HG03521 (cell line): Measurements from ENCODE around the gene LYRM2.
"Not testable (repeated sequence)": the region's sequence is repeated elsewhere in the genome, so short reads cannot be mapped to it uniquely, and the experiment has no call there.

Experiments used
- ATAC-seq: cut with Tn5 transposase; IDR thresholded peaks from one replicate; pipeline ENCODE4 v1.9.1; 2021; ENCODE audit warnings: mild to moderate bottlenecking, moderate library complexity; ENCODE audit not compliant: unreplicated experiment

LYRM2 gene

GRCh38 chr6:89650579-89650978, 12.0 kb upstream of the LYRM2 start:
- no peak for ATAC-seq

GRCh38 chr6:89649682-89650081, 11.1 kb upstream of the LYRM2 start:
- no peak for ATAC-seq

DNA sequence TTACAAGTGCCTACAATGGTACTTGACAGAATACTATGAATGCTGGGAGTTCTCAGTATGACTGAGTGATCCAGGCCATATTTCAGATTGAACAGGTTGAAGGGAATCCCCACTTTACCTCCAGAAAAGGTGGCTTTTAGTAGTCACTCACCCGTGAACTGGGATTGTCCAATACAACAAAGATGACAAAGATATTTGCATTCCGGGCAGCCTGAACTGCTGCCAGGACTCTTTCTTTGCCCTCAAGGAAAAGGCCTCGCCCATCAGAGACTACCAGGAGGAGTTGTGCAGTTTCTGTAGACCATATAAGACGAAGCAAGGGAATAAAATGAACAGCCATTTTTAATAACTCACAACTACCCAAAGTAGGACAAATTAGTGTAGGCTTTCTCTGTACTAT, 6.3 kb upstream of the LYRM2 start:
- no peak for ATAC-seq

- ATAC-seq: no peak
Observed at GRCh38 chr6:89643406-89643805, 4.9 kb upstream of the LYRM2 start.

- no peak for ATAC-seq
Observed at GRCh38 chr6:89642956-89643355, 4.4 kb upstream of the LYRM2 start.

GRCh38 chr6:89641581-89641980, 3.0 kb upstream of the LYRM2 start:
- ATAC-seq: not testable (repeated sequence)

DNA sequence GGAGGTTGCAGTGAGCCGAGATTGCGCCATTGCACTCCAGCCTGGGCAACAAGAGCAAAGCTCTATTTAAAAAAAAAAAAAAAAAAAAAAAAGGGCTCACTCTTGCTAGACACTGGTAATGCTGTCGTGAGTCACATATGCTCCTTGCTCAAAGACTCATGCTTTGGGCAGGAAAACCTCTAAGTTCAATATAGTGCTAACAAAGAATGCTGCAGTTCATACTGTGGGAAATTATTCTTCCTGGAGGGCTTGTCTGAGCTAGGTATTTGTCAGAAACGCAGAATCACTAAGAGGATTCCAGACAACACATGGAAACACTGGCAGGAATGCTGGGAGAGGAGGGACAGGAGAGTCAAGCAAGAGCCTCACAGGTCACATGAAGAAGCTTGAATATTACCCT, 2.3 kb upstream of the LYRM2 start:
- no peak for ATAC-seq

DNA sequence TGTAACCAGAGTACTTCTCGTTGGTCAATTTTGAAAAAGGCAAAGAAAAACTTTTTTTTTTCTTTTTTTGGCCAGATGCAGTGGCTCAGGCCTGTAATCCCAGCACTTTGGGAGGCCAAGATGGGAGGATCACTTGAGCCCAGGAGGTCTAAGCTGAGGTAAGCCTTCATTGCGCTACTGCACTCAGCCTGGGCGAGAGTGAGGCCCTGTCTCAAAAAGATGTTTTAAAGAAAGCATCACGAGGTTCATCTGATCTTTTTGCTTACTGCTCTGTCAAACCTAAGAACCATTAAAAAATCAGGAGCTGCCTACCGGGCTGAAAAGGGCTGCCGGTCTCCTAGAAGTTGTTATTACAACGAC, 607 bp downstream of the LYRM2 start:
- no peak for ATAC-seq

DNA sequence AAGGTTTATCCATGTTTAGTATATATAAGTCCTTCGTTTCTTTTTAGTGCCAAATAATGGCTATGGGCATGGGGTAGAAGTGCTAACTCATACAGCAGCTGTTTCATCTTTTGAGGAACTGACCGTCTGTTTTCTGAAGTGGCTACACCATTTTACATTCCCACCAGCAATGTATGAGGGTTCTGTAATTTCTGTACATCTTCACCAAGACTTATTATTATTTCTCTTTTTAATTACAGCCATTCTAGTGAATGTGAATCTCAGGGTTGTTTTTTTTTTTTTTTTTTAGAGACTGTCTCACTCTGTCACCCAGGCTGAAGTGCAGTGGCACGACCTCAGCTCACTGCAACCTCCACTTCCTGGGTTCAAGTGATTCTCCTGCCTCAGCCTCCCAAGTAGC, 2.1 kb downstream of the LYRM2 start:
- ATAC-seq: not testable (repeated sequence)

GRCh38 chr6:89630488-89630887, 8.1 kb downstream of the LYRM2 start:
- no peak for ATAC-seq

GRCh38 chr6:89623749-89624148, 14.8 kb downstream of the LYRM2 start:
- ATAC-seq: no peak

- no peak for ATAC-seq
Observed at GRCh38 chr6:89619567-89619966, 19.0 kb downstream of the LYRM2 start.

GRCh38 chr6:89618026-89618425, 20.5 kb downstream of the LYRM2 start:
- ATAC-seq: no peak

DNA sequence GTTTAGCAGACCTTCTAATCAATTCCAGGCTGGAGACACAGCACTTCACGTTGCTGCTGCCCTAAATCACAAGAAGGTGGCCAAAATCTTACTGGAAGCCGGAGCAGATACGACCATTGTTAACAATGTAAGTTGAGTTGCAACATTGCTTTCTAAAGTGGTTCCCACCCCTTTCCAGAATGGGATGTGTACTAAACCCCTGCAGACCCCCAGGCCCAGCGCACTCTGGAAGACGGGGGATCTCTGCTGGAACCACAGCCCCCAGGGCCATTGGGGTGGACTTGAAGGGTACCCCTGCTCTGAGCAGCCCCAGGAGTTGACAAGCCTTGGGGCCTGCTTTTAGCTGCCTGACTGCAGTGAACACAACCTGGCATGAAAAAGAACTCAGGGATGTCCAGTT, 22.0 kb downstream of the LYRM2 start:
- no peak for ATAC-seq

- ATAC-seq: no peak
Observed at GRCh38 chr6:89615882-89616281, 22.7 kb downstream of the LYRM2 start.

DNA sequence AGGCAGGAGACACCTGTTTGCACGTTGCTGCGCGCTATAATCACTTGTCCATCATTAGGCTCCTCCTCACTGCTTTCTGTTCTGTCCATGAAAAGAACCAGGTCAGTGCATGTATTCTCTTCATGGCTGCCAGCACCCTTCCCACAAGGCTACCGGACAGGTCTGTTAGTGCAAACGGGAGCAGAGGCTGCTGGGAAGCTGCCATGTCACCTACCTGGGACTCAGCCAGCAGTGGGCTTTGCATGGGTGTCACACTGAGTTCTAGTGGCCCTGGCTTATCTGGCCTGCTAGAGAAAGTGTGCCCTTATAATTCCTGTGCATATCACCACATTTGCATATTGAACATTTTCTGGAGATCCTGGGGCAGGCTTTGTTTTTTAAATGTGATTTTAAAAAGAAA, 24.8 kb downstream of the LYRM2 start:
- no peak for ATAC-seq

- no peak for ATAC-seq
Observed at GRCh38 chr6:89612121-89612520, 26.4 kb downstream of the LYRM2 start.

DNA sequence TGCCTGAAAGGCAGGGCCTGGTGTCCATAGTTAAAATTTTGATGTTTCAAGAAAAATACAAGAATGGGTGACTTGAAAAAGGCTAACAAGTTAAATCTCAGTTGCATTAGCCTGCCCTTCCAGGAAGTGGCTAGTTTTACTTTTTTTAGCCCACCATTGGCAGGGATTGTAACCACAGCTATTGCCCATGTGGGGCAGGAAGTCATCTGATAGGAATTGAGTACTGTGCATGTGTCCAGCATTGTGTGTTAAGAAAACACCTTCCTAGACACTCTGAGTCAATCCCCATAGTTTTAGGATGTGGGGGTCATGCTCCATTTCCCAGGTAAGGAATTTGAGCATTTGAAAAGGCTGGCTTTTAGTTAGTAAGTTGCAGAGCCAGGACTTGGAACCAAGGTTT, 26.9 kb downstream of the LYRM2 start:
- ATAC-seq: no peak

DNA sequence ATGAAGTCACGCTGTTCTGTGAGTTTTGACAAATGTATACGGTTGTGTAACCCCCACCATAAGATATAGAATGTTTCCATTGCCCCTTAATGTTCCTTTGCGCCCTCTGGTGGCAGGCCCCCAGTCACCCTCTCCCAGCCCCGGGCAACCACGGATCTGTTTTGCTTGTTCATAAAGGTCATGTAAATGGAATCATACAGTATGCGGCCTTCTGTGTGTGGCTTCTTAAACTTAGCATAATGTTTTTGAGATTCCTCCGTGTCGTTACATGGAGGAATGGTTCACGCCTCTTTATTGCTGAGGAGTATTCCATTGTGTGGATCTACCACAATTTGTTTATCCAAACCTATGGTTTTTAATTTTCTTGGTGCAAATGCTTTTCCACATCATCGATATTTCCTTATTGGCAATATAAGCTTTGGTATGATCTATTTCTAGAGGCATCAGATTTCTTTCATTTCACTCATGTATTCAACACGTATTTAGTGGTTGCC, 28.4 kb downstream of the LYRM2 start:
- ATAC-seq: peak; percentile 72

GRCh38 chr6:89605861-89606260, 32.7 kb downstream of the LYRM2 start:
- ATAC-seq: no peak

DNA sequence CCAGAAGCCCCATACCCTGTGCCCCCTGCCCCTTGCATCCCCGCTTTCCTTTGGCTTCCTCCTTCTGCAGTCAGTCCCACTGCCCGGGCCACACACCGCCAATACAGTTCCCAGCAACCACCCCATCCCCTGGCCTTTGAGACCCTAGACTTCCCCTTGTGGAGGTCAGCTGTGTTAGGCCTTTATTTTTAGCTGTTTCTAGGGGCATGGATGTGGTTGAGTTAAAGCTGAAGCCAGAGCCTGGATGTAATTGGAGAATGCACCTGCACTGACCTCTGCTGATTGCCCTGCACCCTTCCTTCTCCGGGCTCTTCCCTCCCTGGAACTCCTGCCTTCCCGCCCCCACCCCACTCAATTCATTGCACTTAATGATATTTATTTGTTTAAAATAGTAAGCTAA, 33.9 kb downstream of the LYRM2 start:
- no peak for ATAC-seq

DNA sequence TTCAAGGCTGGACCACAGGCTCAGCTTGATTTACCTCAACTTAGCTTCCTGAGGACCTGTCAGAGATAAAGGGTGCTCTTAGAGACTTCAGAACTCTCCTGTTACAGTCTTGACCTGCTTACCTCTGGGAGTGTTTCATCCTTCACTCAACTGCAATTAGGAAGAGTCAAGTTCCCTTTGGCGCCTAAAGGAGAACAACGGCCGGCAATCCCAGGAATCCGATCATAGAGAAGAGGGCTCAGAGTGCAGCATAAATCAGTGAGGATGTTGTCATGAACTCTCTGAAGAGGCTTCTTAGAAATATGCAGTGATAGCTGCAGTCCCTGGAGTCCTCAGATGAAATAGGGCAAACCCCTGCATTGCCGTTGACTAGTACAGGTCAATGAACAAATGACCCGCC, 36.4 kb downstream of the LYRM2 start:
- ATAC-seq: no peak

GRCh38 chr6:89599727-89600126, 38.8 kb downstream of the LYRM2 start:
- no peak for ATAC-seq

GRCh38 chr6:89597988-89598387, 40.6 kb downstream of the LYRM2 start:
- ATAC-seq: no peak
